Stimulated activated CD4-positive, alpha-beta T cell treated with anti-CD3 and anti-CD28 coated beads, Interleukin-2, amount 100 ng/mL, for 4 hours (primary cell): ENCODE results near the gene FOXJ3.

ENCODE experiments used
- DNase-seq: peaks from one replicate; pipeline ENCODE4 v3.0.0-alpha.2; 2020; ENCODE audit warnings: low read depth

The FOXJ3 gene

DNA sequence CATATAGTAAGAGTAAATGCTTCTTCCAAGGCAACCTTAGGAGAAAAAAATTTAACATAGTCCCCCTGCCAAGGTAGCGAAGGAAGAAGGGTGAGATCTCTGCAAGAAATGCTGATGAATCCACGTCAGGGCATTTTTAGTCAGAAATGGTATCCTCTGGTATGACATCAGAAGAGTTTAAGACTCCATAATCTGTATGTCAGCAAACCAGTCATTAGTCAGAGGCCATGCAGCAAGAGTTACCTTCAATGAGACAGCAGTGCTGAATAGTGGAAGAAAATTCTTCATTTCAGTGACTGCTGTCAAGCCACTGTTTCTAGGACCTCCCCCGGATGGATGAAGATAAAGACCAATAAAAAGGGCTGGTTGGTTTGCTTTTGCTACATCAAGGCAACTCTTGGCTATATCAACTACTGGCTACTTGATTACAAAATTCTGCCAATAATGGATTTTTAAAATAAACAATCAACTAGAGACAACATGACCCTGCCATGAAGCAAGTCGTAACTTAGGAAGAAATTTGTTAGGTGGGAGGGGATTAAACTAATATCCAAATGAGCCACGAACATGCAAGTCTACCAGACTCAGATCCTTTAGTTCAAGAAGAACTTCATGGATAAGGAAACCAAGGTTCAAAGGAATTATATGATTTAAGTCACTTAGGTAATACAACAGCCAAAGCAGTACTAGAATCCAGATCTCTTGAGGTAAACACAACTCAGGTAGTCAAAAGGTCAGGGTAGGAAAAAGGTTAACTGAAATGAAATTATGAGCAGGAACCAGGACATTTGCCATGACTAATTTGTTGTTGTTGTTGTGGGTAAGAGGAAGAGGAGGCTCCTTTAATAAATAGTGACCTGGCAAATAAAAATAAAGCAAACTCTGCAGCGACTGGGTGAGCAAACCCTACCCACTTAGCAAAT lies 144.8 kb downstream of the FOXJ3 start:
- no peak for DNase-seq

- no peak for DNase-seq
Observed at GRCh38 chr1:42186152-42186551, 148.9 kb downstream of the FOXJ3 start.

- DNase-seq = no peak
Observed at GRCh38 chr1:42184616-42185015, 150.4 kb downstream of the FOXJ3 start.

GRCh38 chr1:42183957-42184268 lies 151.1 kb downstream of the FOXJ3 start:
- DNase-seq = no peak

DNA sequence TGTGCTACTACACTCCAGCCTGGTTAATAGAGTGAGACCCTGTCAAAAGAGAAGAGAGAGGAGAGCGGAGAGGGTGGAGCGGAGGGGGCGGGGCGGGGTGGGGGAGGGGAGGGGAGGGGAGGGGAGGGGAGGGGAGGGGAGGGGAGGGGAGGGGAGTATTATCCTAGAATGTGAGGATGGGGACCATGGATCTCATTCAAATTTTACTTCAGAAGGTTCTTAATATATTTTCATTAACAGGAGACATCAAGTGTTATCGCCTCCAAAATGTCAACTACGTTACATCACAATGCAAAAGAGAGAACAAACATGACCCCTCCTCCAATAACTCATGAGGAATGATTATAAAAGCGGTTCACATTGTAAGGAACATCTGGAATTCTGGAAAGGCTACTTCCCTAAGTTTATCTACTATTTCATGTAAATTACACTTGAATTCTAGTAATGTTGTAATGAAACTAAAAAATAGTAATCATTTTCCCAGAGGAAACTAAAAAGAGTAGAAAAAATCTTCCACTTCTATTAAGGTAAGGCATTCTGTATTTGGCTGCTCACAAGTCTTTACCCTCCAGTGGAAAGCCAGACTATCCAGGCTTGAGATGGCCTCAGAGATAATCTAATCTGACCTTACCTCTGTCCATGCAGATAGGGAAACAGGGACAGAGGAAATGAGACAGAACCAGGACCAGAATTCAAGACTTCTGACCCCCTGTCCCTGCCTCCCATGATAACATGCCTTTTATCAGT lies 151.7 kb downstream of the FOXJ3 start:
- DNase-seq = no peak

- no peak for DNase-seq
Observed at GRCh38 chr1:42181687-42182086, 153.3 kb downstream of the FOXJ3 start.

DNA sequence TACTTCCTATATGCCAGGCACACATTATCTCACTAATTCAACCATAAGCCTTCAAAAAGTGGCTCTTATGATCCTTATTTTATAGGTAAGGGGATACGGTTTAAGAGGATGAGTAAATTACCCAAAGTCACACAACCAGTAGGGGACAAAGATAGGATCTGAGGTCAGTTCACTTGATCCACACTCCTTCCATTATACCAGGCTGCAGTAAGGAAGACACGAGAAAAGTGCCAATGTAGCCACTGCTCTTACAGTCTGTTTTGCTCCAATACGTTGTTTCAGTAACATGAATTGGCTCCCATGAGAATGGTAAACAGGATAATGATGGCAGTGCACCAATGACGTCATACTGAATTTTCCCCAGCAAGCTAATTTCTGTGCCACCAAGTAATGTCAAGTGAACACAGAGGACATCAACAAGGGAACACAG lies 155.1 kb downstream of the FOXJ3 start:
- DNase-seq = no peak

DNA sequence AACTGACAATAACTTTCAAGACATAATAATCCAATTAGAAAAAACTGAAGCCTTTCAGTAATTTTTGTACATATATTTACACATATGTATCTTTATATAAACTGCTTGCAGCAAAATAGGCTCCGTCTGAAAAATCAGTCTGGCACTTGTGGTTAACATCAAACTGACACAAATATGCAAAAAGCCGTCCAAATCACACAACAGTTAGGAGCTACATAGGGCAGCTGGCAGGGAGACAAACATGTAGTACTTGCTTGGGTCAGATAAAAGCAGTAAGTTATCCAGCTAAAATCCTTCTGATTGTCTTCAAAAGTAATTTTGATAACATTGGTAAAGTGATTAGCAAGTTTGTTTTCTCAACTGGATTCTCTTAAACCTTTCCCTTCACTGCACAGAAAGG lies 155.8 kb downstream of the FOXJ3 start:
- no peak for DNase-seq

DNA sequence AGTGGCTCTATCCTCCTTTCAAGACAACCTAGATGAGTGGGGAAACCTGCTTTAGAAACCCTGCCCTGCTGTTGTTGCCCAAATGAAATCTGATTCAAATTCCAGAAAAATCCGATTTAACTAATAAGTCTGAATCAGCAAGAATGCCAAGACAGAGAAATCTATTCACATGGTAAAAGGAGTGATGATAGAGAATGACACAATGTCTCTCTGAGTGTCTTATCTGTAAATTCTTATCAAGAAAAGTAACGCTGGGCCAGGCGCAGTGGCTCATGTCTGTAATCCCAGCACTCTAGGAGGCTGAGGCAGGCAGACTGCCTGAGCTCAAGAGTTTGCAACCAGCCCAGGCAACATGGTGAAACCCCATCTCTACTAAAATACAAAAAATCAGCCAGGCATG lies 156.8 kb downstream of the FOXJ3 start:
- DNase-seq = no peak

GRCh38 chr1:42177541-42177981 lies 157.5 kb downstream of the FOXJ3 start:
- DNase-seq = no peak

DNA sequence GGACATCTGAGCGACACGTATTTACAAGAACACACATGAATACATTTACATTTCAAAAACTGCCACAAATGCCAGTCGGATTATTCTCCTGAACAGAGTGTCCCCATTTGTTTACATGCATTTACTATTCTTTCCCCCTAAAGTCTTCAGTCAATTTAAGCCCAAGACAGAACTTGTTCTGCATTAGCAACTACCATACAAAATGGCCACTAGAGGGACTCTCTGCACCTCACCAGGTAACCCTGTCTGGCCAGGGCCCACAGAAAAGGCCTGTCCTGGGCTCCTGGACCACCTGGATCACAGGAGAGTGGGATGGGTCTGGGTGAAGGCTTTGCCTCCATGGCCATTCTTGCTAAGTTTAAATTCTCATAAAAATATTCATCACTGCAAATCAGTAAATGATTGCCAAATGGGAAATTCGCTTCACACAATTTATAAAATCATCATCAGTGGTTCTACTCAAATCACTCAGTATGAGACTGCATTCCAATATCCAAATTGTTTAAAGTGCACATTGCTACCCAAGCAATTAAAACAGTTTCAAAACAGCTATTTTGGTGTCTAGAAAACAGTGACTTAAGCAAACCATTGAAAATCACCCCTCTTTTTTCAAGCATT lies 158.0 kb downstream of the FOXJ3 start:
- no peak for DNase-seq

- no peak for DNase-seq
Observed at GRCh38 chr1:42175314-42176054, 159.6 kb downstream of the FOXJ3 start.

DNA sequence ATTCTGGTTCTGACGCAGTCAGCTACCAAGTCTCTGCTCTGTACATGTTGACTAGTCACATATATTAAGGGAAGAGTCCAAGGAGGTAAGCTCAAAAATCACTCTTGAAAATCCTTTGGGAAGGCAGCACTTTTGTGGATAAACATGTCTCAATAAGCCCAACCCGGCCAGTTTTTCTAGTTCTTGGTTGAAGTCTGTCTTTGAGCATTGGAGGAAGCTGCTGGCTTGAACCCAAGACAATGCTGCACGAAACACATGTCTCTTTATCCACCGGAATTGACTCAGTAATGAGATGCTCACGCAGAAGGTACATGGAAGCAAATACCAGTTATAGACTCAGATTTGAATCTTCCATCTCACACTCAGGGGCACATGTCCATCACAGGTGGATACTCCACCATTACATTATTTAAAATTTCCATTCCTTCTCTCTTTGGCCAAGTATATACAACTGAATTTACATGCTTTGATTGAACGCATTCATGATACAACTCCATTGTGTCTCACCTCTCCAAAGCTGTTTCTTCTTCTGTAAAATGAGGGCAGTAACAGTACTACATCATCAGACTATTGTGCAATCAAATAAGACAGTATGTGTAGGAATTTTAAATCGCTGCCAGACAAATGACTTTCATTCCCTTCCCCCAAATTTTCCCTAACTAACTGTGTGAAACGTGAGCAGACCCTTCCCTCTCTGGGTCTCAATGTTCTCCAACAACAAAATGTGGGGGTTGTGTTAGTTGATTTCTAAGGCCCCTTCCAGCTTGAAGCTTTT lies 160.9 kb downstream of the FOXJ3 start:
- no peak for DNase-seq

- DNase-seq = peak; percentile 55
Observed at GRCh38 chr1:42173155-42173933, 161.7 kb downstream of the FOXJ3 start.

- no peak for DNase-seq
Observed at GRCh38 chr1:42172381-42173133, 162.5 kb downstream of the FOXJ3 start.

- no peak for DNase-seq
Observed at GRCh38 chr1:42171679-42172266, 163.3 kb downstream of the FOXJ3 start.

GRCh38 chr1:42170779-42171621 lies 164.0 kb downstream of the FOXJ3 start:
- DNase-seq = no peak

DNA sequence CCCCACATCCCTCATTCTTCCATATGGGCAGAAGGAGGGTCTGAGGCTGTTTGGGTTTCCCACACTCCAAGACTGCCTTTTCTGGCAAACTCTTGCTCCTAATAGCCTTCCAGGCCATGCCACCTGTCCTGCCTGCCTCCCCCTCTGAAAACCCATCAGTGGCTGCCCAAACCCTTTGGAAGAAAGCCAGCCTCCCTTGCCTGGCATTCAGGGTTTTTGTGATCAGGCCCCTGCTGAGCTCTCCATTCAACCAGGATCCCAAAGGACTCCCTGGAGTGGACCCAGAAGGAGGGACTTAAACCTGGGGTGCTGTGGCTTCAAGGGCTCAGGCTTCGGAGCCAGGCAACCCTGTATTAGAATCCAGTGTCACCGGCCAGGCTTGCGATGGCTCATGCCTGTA lies 166.3 kb downstream of the FOXJ3 start:
- DNase-seq = no peak

DNA sequence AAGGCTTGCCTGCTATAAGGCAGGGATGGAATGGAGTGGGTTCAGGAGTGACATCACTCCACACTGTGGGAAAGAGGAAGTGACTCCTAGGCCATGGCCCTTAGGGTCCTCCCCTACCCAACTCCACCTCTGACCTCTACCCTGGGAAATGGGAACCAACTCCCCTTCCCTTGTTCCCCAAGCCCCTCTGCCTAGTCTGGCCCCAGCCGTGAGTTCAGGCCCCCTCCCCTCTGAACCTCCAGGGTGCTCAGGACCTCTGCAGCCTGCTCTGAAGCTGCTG lies 166.7 kb downstream of the FOXJ3 start:
- no peak for DNase-seq
